HepG2 (cell line): ENCODE results near the gene MTG1. TPM values are rescaled to one million over a fixed set of nuclear protein-coding genes. Genes with fewer than 3 reads are reported as not detected.

Experiments used
- ATAC-seq: fragments of 200-7000 bp; cut with Tn5 transposase; 3 replicates; pipeline ENCODE4 v1.9.1; 2020; ENCODE audit warnings: mild to moderate bottlenecking, moderate library complexity
- BruUV-seq: library from RNA; stranded (reverse); fragments of 400-500 nt; replicated peaks from 2 replicates; lab custom pipeline; 2021; lab: Mats Ljungman, UMichigan
- CTCF ChIA-PET: fragments of 300-600 bp; formaldehyde crosslinking; extraction: SDS; loops from one replicate; lab custom pipeline; 2021; ENCODE audit warnings: low total read pairs, inconsistent platforms, low intra/inter-chr PET ratio; lab: Yijun Ruan, JAX
- POLR2A ChIA-PET: fragments of 350-600 bp; sonication (Branson Sonifier 250); formaldehyde crosslinking; loops from one replicate; lab custom pipeline; 2020; ENCODE audit warnings: antibody characterized with exemption, inconsistent platforms; lab: Yijun Ruan, JAX
- DNase-seq: peaks from one replicate; pipeline ENCODE4 v3.0.0-alpha.2; 2015; ENCODE audit warnings: low spot score
- FAIRE-seq: peaks from 3 replicates; lab custom pipeline; 2011; peaks lifted over from hg19 to GRCh38; lab: Jason Lieb, UNC
- H2AFZ ChIP-seq: one replicate; pipeline ENCODE4 v1.6.1; 2011; ENCODE audit warnings: low read length, inconsistent platforms
- H3K27ac ChIP-seq: fragments of 300-600 bp; 3 replicates; pipeline ENCODE4 v1.8.0; 2011; ENCODE audit warnings: mixed run types, mild to moderate bottlenecking, mixed read lengths, low read length, inconsistent platforms; ENCODE audit not compliant: insufficient read depth; ENCODE audit errors: extremely low read length
- H3K27me3 ChIP-seq, 2 experiments: fragments of 200-600 bp in 1 of 2; 2 replicates in 1 of 2; 3 replicates in 1 of 2; pipeline versions ENCODE4 v1.6.0 to v1.8.0; 2011; ENCODE audit warnings: low read length in 2 of 2, mild to moderate bottlenecking in 2 of 2, moderate library complexity in 2 of 2, inconsistent platforms in 1 of 2; ENCODE audit not compliant: insufficient read depth in 2 of 2, control insufficient read depth in 1 of 2
- H3K36me3 ChIP-seq, 2 experiments: fragments of 200-600 bp in 1 of 2; replicated peaks in 1 of 2; 2 replicates in 1 of 2; 3 replicates in 1 of 2; pipeline versions ENCODE4 v1.5.1 to v1.8.0; 2011; ENCODE audit warnings: low read length in 2 of 2, inconsistent platforms in 1 of 2; ENCODE audit not compliant: insufficient read depth in 2 of 2, control insufficient read depth in 1 of 2
- H3K4me1 ChIP-seq: 2 replicates; pipeline ENCODE4 v1.5.1; 2012; ENCODE audit warnings: low read length, inconsistent platforms; ENCODE audit not compliant: insufficient read depth
- H3K4me2 ChIP-seq: 2 replicates; pipeline ENCODE4 v1.6.0; 2011; ENCODE audit warnings: low read depth, low read length, inconsistent platforms
- H3K4me3 ChIP-seq, 3 experiments: fragments of 200-600 bp in 1 of 3; sonication (generic), shearing (Covaris generic) in 1 of 3; replicated peaks in 1 of 3; 2 replicates each; pipeline ENCODE4 v1.5.1; 2011 to 2016; ENCODE audit warnings: low read length in 3 of 3, inconsistent platforms in 2 of 3, low read depth in 2 of 3, mild to moderate bottlenecking in 2 of 3, control low read depth in 1 of 3, mixed read lengths in 1 of 3; ENCODE audit not compliant: insufficient read depth in 1 of 3
- H3K79me2 ChIP-seq: one replicate; pipeline ENCODE4 v1.6.1; 2011; ENCODE audit warnings: low read length, inconsistent platforms; ENCODE audit not compliant: insufficient read depth
- H3K9ac ChIP-seq: 2 replicates; pipeline ENCODE4 v1.6.0; 2011; ENCODE audit warnings: mild to moderate bottlenecking, low read depth, low read length, inconsistent platforms; ENCODE audit not compliant: insufficient read depth
- H3K9me3 ChIP-seq: 2 replicates; pipeline ENCODE4 v1.5.1; 2012; ENCODE audit warnings: mild to moderate bottlenecking, low read length
- H4K20me1 ChIP-seq: 2 replicates; pipeline ENCODE4 v1.6.0; 2011; ENCODE audit warnings: inconsistent platforms, mild to moderate bottlenecking, low read length, moderate library complexity; ENCODE audit not compliant: insufficient read depth
- ARID2 ChIP-seq: sonication (generic); formaldehyde crosslinking; IDR thresholded peaks from 2 replicates; pipeline ENCODE4 v1.8.1; 2022; ENCODE audit warnings: mild to moderate bottlenecking, missing genetic modification reagents, borderline replicate concordance
- CBX1 ChIP-seq: IDR thresholded peaks from one replicate; pipeline ENCODE4 v1.6.1; 2016; ENCODE audit warnings: antibody characterized with exemption, low read depth
- MAF1 ChIP-seq: sonication (generic); formaldehyde crosslinking; IDR thresholded peaks from 2 replicates; pipeline ENCODE4 v1.5.0; 2020; ENCODE audit warnings: missing genetic modification reagents, borderline replicate concordance
- MAX ChIP-seq: IDR thresholded peaks from 2 replicates; pipeline ENCODE4 v1.6.1; 2012; ENCODE audit warnings: inconsistent platforms
- USF2 ChIP-seq, 2 experiments: sonication (generic) in 1 of 2; formaldehyde crosslinking in 1 of 2; IDR thresholded peaks; 2 replicates each; pipeline versions ENCODE4 v1.5.1 to v1.6.1; 2011 to 2020; ENCODE audit warnings: borderline replicate concordance in 1 of 2, low read depth in 1 of 2, low read length in 1 of 2, mild to moderate bottlenecking in 1 of 2, missing genetic modification reagents in 1 of 2, moderate library complexity in 1 of 2
- ZNF136 ChIP-seq: sonication (generic); formaldehyde crosslinking; IDR thresholded peaks from 2 replicates; pipeline ENCODE4 v1.8.1; 2022; ENCODE audit warnings: low read depth, mild to moderate bottlenecking, moderate library complexity, missing genetic modification reagents
- ZNF274 ChIP-seq: sonication (generic); formaldehyde crosslinking; IDR thresholded peaks from 2 replicates; pipeline ENCODE4 v1.5.1; 2020; ENCODE audit warnings: mild to moderate bottlenecking, missing genetic modification reagents
- ZSCAN5A ChIP-seq: sonication (generic); formaldehyde crosslinking; IDR thresholded peaks from 2 replicates; pipeline ENCODE4 v1.8.0; 2022; ENCODE audit warnings: mild to moderate bottlenecking, missing genetic modification reagents, borderline replicate concordance
- WGBS: methylation state at CpG from one replicate; pipeline ENCODE4 v1.1.6; 2017; ENCODE audit warnings: low lambda C conversion rate; 5-methylcytosine and 5-hydroxymethylcytosine counted together
- in situ Hi-C: cut with HindIII; loops from 2 replicates; pipeline ENCODE4 v1.10.0; 2017; ENCODE audit warnings: low pct_unique_long_range_greater_than_20kb; ENCODE audit not compliant: extremely low pct_ligation_motif_present
- intact Hi-C: fragments of 100-400 bp; cut with micrococcal nuclease; formaldehyde crosslinking; loops from one replicate; pipeline ENCODE4 v1.10.0; 2022; ENCODE audit not compliant: unreplicated experiment
- polyA plus RNA-seq, 8 experiments: library from polyadenylated mRNA; depleted of rRNA in 3 of 8; stranded (reverse) in 7 of 8; unstranded in 1 of 8; fragments of >200 nt; fragmentation: Illumina TruSeq in 4 of 8; extraction: Trizol in 4 of 8; gene quantifications; 2 replicates each; pipeline versions ENCODE4 v1.2.1 to v1.2.3, GENCODE V29; 2011 to 2016; ENCODE audit warnings: low read depth in 4 of 8, missing spikeins in 1 of 8, mixed read lengths in 1 of 8; ENCODE audit not compliant: insufficient read depth in 1 of 8
- total RNA-seq, 5 experiments: library from RNA; depleted of rRNA; stranded (reverse); fragments of >200 nt; fragmentation: Illumina TruSeq; extraction: Trizol; gene quantifications; 2 replicates each; pipeline ENCODE4 v1.2.3, GENCODE V29; 2016; ENCODE audit warnings: low read depth in 1 of 5

MTG1 gene
- total and polyA plus RNA-seq, 2 of the 13 experiments (the other 11 are each of a cell fraction or from before 2014, with no cell fraction given), result 42.0 to 103 TPM

DNA sequence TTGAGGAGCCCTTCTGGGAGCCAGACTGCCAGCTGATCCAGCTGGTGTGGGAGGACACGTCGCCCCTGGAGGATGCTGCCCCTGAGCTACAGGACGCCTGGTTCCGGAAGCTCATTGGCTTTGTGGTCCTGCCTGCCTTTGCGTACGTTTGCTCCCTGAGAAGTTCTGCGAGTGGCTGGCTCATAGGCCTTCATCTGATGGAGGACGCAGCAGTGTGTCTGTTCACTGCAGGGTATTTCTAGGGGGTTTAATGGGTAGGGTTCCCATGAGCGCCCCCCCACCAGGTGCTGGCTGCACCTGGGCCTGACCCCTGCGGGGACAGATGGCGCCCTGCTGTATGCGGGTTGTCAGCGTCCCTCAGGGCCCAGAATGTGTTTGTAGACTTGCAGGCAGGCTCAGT lies 9.9 kb upstream of the MTG1 start:
- Histone ChIP-seq H3K9ac (no peak overlapping the region), H3K9me3 (no peaks in the 10 kb centered on the region), H3K27ac (no peak overlapping the region), H2AFZ (no peak overlapping the region), H4K20me1 (no peaks in the 10 kb centered on the region), H3K79me2 (no peaks in the 10 kb centered on the region), H3K4me2 (no peak overlapping the region), H3K4me1 (peaks cover 7% of the 10 kb centered on the region), H3K36me3 (no peaks in the 10 kb centered on the region), H3K27me3 (no peaks in the 10 kb centered on the region; a peak in 1 of 5 replicates), H3K4me3 (no peak overlapping the region)
- DNase-seq, result no peak
- CTCF ChIA-PET, result no interaction called here
- WGBS, result 64% methylated on average over 12 of the region's 13 CpGs
- TF ChIP-seq MAF1 (CRISPR knock-in tag) (no peak), MAX (no peak), ZSCAN5A (no peak), CBX1 (no peak), ZNF136 (CRISPR knock-in tag) (no peak), ZNF274 (CRISPR knock-in tag) (no peak), ARID2 (CRISPR knock-in tag) (no peak), USF2 (IDR thresholded peaks at IDR 0.05; ENCODE audit: low read depth, low read length) (no peak), USF2 (CRISPR knock-in tag; IDR thresholded peaks at IDR 0.05; ENCODE audit: borderline replicate concordance) (no peak)
- POLR2A ChIA-PET, result interaction anchor here (1.0 to 1.3 kb wide), 2 partner anchors 10 to 27 kb away, joined by 3 to 4 read pairs; partner anchors contain the start of gene MTG1
- no TSS peak for BruUV-seq
- intact Hi-C loops, result no loop called here
- ATAC-seq, result no peak
- in situ Hi-C loops, result no loop called here
- FAIRE-seq, result no peak
